Colon (tissue), 2 donors: ENCODE measurements around the gene ARRDC1.

Experiments
- FAIRE-seq: peaks from 2 replicates; lab custom pipeline; 2012; peaks lifted over from hg19 to GRCh38; lab: Jason Lieb, UNC
- donor health status: control.
- donor health status: control.

ARRDC1 gene

DNA sequence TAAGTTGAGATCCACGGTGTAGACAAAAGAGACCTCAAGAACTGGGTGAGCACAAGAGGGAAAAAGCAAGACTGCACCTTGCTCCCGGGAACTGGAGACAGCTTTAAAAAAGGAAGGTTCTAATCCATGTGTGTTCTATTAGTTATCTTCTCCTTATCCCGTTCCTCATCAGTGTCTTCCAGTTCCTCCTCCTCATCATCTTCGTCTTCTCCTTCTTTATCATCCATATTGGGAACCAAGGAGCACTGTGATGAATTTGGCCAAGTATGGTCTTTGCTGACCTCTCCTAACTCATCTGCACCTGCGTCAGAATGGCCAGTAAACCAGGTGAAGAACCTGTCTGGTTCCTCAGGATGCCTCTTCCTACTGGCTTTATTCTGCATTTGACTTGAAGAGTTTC is 35.4 kb downstream of the ARRDC1 start:
- FAIRE-seq, result no peak

DNA sequence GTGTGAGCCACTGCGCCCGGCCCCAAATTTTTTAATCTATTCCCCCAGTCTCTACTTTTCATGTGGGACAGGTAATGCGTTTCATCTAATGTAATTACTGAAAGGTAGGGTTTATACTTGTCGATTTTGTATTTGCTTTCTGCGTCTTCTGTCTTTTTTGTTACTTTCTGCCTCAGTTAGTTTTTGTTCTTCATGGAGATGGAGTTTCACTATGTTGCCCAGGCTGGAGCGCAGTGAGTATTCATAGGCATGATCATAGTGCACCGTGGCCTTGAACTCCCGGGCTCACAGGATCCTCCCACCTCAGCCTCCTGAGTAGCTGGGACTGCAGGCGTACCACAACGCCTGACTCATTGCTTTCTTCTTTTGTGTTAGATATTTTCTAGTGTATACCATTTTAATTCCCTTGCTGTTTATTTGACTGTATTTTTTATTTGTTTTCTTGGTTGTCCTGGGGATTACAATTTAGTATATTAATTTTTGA is 36.7 kb downstream of the ARRDC1 start:
- FAIRE-seq, result no peak

DNA sequence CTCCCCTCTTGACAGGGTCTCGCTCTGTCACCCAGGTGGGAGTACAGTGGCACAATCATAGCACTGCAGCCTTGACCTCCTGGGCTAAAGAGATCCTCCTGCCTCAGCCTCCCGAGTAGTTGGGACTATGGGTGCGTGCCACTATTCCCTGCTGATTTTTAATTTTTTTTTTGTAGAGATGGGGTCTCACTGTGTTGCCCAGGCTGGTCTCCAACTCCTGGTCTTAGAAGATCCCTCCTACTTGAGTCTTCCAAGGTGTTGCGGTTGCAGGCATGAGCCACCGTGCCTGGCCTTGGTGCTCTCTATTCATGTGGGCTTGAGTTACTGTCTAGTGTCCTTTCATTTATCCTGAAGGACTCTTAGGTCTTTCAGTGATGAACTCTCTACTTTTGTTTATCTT is 37.4 kb downstream of the ARRDC1 start:
- FAIRE-seq, result no peak

DNA sequence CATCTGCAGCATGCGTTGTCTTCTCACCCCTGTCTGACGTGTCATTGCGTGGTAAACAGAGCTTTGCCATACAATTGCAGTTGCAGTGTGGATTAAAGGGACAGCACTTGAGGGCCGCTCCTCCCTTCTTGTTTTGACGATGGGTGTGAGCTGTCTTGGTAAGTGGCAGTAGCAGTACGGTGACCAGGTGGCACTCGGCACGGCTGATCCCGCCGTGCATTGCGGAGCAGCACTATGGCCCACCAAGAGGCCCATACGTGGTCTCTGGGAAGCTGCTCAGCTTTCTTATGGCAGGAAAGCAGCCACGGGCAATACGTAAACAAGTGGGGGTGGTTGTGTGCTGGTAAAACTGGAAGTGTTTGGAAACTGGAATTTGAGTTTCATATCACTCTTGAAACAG is 38.4 kb downstream of the ARRDC1 start:
- no peak for FAIRE-seq

DNA sequence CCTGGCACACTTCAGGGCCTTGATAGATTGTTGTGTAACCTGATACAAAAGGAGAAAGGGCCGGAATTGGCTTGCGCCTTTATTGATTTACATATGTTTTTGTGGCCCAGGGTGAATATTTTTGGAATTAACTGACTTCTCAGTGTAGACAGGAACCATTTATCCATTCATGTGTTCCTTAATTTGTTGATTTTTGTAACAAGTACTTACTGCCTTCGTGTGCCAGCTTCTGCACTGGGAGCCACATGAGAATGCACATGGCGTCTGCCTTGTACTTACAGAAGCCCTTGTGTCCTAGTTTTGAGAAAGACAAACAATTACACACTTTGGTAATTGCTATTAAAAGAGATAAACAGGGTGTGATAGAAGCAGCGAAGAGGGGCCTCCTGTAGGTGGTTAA is 39.7 kb downstream of the ARRDC1 start:
- FAIRE-seq, result no peak

DNA sequence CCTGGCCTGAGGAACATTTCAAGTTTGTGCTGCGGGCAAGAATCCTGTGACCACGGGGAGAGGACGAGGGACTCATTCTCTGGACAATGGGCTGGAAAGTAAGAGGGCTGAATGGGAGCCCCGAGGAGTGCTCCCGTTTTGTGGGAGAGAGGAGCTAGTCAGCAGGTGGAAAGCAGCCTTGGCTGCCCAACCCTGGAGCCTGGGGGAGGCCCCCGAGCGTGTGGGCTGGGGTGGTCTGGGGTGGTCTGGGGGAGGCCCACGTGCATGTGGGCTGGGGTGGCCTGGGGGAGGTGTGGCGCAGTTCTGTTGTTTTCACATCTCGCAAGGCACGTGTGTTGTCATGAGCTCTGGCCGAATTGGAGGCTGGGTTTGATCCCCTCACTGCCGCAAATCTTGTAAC is 40.9 kb downstream of the ARRDC1 start:
- no peak for FAIRE-seq

DNA sequence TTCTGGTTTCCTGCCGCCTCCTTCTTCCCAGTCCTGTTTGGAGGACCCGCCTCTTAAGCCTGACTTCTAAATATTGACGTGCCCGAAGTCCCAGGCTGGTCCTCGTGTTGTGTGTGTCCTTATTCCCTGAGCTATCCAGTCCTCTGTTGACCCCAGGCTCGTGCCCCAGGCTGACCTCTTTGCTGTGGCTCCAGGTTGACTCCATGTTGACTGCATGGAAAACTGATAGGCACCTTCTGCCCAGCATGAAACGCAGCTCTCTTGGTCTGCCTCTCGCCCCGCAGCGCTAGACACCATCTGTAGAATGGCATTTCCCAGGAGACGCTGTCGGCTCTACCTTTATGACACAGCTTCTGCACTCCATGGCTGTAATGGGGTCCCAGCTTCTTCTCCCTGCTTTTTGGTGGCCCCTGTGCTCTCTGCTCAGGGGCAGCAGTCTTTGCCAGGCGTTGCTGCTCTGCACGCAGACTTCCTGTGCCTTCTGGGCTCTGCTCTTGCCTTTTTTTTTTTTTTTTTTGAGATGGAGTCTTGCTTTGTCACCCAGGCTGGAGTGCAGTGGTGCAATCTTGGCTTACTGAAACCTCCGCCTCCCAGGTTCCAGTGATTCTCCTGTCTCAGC is 41.7 kb downstream of the ARRDC1 start:
- no peak for FAIRE-seq

DNA sequence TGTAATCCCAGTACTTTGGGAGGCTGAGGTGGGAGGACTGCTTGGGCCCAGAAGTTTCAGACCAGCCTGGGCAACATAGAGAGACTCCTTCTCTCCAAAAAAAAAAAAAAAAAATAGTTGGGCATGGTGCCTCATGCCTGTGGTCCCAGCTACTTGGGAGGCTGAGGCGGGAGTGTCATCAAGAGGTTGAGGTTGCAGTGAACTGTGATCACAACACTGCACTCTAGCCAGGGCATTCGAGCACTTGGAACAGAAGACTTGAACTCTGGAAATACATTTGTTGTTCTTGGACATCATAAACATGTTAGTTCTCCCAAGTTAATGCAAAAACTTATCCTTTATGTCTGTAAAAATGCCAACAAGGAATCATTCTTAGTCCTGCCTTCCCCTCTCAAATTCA is 42.9 kb downstream of the ARRDC1 start:
- FAIRE-seq, result no peak

DNA sequence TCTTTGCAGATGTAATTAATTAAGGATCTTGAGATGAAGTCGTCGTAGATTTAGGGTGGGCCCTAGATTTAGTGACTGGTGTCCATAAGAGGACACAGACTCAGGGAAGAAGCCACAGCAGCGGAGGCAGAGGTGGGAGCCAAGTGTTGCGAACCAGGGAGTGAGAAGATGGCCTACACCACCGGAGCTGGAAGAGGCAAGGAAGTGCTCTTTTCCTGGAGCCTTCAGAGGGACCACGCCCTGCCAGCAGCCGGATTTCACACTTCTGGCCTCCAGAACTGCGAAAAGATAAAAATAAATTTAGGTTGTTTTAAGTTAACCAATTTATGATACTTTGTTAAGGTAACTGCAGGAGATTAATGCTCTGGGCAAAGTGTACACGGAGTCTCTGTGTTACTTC is 44.1 kb downstream of the ARRDC1 start:
- FAIRE-seq, result no peak

DNA sequence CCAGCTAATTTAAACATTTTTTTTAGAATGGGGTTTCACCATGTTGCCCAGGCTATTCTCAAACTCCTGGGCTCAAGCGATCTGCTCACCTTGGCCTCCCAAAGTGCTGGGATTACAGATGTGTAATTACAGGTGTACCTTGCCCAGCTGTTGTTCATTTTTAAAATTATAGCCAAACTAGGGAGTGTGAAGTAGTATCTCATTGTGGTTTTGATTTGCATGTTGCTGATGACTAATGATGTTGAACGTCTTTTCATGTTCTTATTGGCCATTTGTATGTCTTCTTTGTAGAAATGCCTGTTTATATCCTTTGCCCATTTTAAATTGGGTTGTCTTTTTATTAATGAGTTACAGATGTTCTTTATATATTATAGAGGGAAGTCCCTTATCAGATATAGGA is 44.8 kb downstream of the ARRDC1 start:
- no peak for FAIRE-seq

DNA sequence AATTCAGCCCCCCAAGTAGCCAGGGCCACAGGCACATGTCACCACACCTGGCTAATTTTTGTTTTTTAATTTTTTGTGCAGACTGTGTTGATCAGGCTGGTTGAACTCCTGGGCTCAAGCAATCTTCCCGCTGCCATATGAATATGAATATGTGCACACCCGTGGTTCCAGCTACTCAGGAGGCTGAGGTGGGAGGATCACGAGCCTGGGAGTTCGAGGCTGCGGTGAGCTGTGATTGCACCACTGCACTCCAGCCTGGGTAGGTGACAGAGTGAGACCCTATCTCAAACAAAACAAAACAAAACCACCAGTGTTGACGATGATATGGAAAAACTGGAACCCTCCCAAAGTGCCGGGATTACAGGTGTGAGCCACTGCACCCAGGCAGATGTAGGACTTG is 45.3 kb downstream of the ARRDC1 start:
- FAIRE-seq, result no peak

DNA sequence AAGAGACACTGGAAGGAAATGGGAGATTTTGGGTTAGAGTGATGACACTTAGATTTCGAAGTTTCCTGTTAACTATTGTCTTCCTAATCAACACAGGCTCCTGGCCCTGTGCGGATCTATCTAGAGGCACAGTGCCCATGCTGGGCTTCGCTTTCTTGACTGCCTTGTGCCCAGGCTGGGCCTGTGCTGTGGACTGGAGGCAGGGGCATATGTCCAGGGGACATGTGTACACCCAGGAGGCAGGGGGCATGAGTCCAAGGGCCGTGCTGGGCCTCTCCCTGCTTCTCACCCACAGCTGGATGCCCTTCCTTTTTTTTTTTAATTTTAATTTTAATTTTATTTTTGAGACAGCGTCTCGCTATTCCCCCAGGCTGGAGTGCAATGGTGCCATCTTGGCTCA is 50.9 kb downstream of the ARRDC1 start:
- no peak for FAIRE-seq

DNA sequence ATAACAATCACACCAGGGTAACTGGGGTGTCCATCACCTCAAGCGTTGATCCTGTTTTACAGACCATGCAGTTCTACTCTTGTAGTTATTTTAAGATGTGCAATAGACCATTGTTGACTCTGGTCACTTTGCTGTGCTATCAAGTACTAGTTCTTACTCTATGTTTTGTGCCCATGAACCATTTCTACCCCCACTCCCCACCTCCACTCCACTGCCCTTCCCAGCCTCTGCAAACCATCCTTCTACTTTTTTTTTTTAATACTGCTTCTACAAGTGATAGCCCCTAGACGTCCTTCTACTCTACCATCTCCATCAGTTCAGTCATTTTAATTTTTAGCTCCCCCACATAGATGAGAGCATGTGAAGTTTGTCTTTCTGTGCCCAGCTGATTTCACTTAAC is 52.1 kb downstream of the ARRDC1 start:
- no peak for FAIRE-seq

DNA sequence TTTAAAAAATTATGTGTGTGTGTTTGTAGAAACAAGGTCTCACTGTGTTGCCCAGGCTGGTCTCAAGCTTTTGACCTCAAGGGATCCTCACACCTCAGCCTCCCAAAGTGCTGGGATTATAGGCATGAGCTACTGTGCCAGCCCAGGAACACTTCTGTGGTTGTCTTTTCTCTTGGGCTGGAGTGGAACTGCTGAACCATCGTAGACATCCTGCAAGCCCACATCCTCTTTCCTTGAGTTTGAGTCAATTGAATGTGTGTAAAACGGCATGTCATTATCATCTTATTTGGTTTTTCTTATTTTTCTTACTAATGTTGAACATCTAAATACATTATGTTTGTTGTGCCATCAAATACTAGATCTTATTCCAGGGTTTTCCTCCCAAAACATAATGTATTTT is 53.3 kb downstream of the ARRDC1 start:
- no peak for FAIRE-seq

DNA sequence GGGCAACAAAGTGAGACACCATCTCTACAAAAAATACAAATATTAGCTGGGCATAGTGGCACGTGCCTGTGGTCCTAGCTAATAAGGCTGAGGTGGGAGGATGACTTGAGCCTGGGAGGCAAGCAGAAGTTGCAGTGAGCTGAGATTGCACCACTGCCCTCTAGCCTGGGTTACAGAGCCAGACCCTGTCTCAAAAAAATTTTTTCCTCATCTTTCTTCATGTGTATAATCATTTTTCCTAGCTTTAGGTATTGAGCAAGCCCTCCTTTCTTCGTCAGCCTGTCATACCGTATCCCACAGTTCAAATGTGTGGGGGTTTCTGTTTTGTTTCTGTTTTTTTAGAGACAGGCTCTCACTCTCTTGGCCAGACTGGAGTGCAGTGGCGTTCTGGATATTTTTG is 54.7 kb downstream of the ARRDC1 start:
- FAIRE-seq, result no peak

DNA sequence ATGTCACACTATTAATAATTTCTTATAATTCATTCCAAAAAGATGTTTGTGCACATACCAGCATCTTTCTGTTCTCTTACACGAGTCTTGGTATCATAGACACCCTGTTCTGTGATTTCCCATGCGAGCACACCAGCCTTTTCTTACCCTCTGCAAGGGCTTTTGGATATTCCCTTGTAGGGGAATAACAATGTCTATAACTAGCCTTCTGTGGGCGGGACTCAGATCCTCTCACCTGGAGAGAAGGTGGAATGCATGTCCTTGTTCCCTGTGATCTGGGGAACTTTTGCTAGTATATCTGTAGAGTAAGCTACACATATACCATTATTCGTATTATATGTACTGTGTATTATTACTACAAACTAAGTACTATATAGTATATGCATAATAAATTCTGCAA is 58.1 kb downstream of the ARRDC1 start:
- no peak for FAIRE-seq

DNA sequence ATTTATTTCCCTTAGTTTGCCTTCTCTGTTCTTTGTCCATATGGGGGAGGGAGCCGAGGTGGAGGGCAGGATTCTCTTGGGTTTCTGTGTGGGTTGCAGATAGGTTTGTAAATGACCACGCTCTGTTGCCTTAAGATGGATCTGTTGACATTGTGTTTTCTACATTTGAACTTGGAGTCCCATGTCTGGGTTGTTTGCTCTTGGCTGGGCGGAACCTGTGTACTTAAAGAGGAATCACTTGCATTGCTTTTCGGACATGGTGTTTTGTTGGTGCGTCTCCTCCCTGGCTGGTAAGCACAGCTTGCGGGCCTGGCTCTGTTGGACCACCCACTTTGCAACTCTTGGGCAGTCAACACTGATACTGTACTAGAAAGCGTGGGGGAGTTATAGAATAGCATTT is 59.2 kb downstream of the ARRDC1 start:
- FAIRE-seq, result no peak
